ENCODE results near the gene SBF2. TPM values are rescaled to one million over a fixed set of nuclear protein-coding genes. Genes with fewer than 3 reads are reported as not detected.

Gene SBF2
- 10 to 100 TPM; 25.2 to 26.9 (median 26.3) TPM for total RNA-seq
- 25.1 TPM for total RNA-seq (2013)

DNA sequence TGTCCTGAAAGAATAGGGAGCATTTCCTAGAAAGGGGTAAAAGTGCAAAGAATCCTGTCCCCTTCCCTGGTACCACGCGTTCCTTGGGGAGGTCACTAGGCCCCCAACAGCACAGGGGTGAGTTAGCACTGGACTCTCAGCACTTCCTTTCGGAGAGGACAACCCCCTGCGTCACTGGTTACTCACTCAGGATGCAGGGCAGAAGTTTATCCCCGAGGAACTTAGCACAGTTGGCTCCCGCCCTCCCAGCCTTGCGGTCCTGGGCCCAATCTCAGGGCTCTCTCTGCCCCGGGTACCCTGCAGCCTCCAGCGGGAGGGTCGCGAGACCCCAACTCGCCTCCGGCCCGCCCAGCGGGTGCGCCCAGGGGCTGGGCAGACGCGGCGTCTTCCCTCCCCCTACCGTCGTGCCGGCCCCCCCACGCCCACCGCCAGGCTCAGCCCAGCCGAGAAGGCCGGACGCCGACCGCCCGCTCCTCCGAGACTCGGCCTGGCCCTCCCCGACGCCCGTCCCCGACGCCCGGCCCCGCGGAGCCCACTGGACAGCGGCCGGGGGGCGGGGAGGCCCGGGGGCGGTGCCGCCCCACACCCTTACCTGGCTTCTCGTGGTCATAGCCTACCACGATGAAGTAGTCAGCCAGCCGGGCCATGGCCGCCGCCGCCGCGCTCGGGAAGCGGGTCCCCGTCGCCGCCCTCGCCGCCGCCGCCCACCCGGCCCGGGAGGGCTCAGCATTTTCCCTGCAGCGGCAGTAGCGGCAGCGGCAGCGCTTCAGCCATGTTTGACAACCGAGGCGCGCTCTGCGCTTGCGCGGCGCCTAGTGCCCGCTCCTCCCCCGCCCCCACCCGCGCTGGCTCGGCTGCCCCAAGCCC lies at the start of gene SBF2:
Gene SBF2, minus strand, starts transcription at position 797 of the 867 bp plus-strand sequence. Its CDS starts 150 bp downstream, at position 647.
- Mint-ChIP-seq H3K4me1 (peaks cover 42 to 43% of the 10 kb centered on the region in 2 donors), H3K9me3 (no peaks in the 10 kb centered on the region), H3K27ac (peak within 1 kb of the TSS; percentile 57 to 74), H3K27me3 (ENCODE audit: low read depth in 2 of 2) (peaks cover 24 to 25% of the 10 kb centered on the region in 2 donors), H3K36me3 (peaks cover 6% of the 10 kb centered on the region), H3K4me3 (peak within 1 kb of the TSS; percentile 92)
- Histone ChIP-seq H3K27me3 (ENCODE audit: control insufficient read depth, insufficient read depth, low read length) (peaks cover 24% of the 10 kb centered on the region), H3K27ac (ENCODE audit: low read length) (no peak within 1 kb of the TSS), H3K36me3 (ENCODE audit: control insufficient read depth, insufficient read depth, low read length) (no peaks in the 10 kb centered on the region), H3K9me3 (ENCODE audit: control insufficient read depth, insufficient read depth, low read length) (no peaks in the 10 kb centered on the region), H3K4me1 (ENCODE audit: control insufficient read depth, insufficient read depth, low read length) (peaks cover 21% of the 10 kb centered on the region), H3K4me3 (ENCODE audit: low read length) (peak within 1 kb of the TSS; percentile 60)
- no peak for TF ChIP-seq CTCF (IDR thresholded peaks at IDR 0.05)
- intact Hi-C loops (cut with micrococcal nuclease), result no loop called here
- ATAC-seq, result peak; percentile 74 to 80 (median 78)
- WGBS (ENCODE audit: insufficient coverage), result under 1% methylated on average over 81 of the region's 81 CpGs
- peak; percentile 78 to 92 for DNase-seq

DNA sequence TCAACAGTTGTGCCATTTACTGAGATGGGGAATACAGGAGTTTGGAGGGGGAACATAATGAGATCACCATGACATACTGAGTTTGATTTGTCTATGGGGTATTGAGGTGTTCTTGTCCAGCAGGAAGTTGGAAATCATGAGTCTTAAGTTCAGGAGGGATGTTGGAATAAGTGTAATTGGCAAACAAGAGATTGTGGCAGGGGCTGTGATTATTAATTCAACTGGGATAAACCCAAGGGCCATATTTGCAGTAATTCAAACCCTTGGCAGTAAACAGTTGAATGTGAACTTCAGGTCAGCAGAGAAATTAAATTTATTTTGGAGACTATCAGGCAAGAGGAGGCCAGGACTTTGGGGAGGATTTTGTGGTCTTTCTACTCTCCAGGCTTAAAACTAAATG lies 44.3 kb upstream of the SBF2 start:
- no peaks in the 10 kb centered on the region for H3K4me1 Mint-ChIP-seq
- H3K27ac Mint-ChIP-seq, result no peak overlapping the region
- H3K9me3 Mint-ChIP-seq, result no peaks in the 10 kb centered on the region
- DNase-seq (no peak), ATAC-seq (no peak)
- intact Hi-C loops (cut with micrococcal nuclease), result no loop called here
- H3K9me3 ChIP-seq (ENCODE audit: control insufficient read depth, insufficient read depth, low read length), result no peaks in the 10 kb centered on the region
- no peak overlapping the region for H3K4me3 Mint-ChIP-seq
- no peaks in the 10 kb centered on the region for H3K36me3 Mint-ChIP-seq
- TF ChIP-seq CTCF (IDR thresholded peaks at IDR 0.05), result no peak
- H3K4me1 ChIP-seq (ENCODE audit: control insufficient read depth, insufficient read depth, low read length), result no peaks in the 10 kb centered on the region
- no peaks in the 10 kb centered on the region for H3K36me3 ChIP-seq (ENCODE audit: control insufficient read depth, insufficient read depth, low read length)
- H3K27me3 ChIP-seq (ENCODE audit: control insufficient read depth, insufficient read depth, low read length), result no peaks in the 10 kb centered on the region
- H3K4me3 ChIP-seq (ENCODE audit: low read length), result no peak overlapping the region
- H3K27ac ChIP-seq (ENCODE audit: low read length), result no peak overlapping the region
- H3K27me3 Mint-ChIP-seq (ENCODE audit: low read depth in 2 of 2), result peaks cover 20 to 36% of the 10 kb centered on the region in 2 donors

GRCh38 chr11:10333490-10333889 lies 39.5 kb upstream of the SBF2 start:
- H3K4me3 Mint-ChIP-seq, result no peak overlapping the region
- H3K27me3 Mint-ChIP-seq (ENCODE audit: low read depth in 2 of 2), result peaks cover 14 to 21% of the 10 kb centered on the region in 2 donors
- H3K36me3 Mint-ChIP-seq, result no peaks in the 10 kb centered on the region
- intact Hi-C loops (cut with micrococcal nuclease), result no loop called here
- no peak overlapping the region for H3K27ac Mint-ChIP-seq
- no peaks in the 10 kb centered on the region for H3K9me3 Mint-ChIP-seq
- H3K9me3 ChIP-seq (ENCODE audit: control insufficient read depth, insufficient read depth, low read length), result no peaks in the 10 kb centered on the region
- H3K4me3 ChIP-seq (ENCODE audit: low read length), result no peak overlapping the region
- no peak for TF ChIP-seq CTCF (IDR thresholded peaks at IDR 0.05)
- WGBS (ENCODE audit: insufficient coverage), result 94% methylated on average over 1 of the region's 1 CpG
- DNase-seq (no peak), ATAC-seq (no peak)
- no peaks in the 10 kb centered on the region for H3K27me3 ChIP-seq (ENCODE audit: control insufficient read depth, insufficient read depth, low read length)
- no peaks in the 10 kb centered on the region for H3K4me1 Mint-ChIP-seq
- no peaks in the 10 kb centered on the region for H3K36me3 ChIP-seq (ENCODE audit: control insufficient read depth, insufficient read depth, low read length)
- H3K27ac ChIP-seq (ENCODE audit: low read length), result no peak overlapping the region
- no peaks in the 10 kb centered on the region for H3K4me1 ChIP-seq (ENCODE audit: control insufficient read depth, insufficient read depth, low read length)

Measured in natural killer cell (primary cell).